H1 (cell line): ENCODE measurements around the gene TEDC1.

Source experiments
- CHD1 ChIP-seq: IDR thresholded peaks from 2 replicates; pipeline ENCODE4 v1.6.1; 2012; ENCODE audit warnings: low read depth, low read length, improper control_type of control experiment
- CTCF ChIP-seq, 3 experiments: IDR thresholded peaks; 1 replicate in 2 of 3; 2 replicates in 1 of 3; pipeline versions ENCODE4 v1.5.1 to v1.6.1; 2011; ENCODE audit warnings: low read length in 3 of 3, mild to moderate bottlenecking in 3 of 3, inconsistent platforms in 2 of 3, low read depth in 1 of 3, moderate library complexity in 1 of 3; ENCODE audit not compliant: insufficient read depth in 1 of 3; ENCODE audit errors: control extremely low read depth in 1 of 3
- E2F6 ChIP-seq: IDR thresholded peaks from 2 replicates; pipeline ENCODE4 v1.6.1; 2012; ENCODE audit warnings: inconsistent platforms
- EP300 ChIP-seq, 2 experiments: IDR thresholded peaks; 1 replicate in 1 of 2; 2 replicates in 1 of 2; pipeline ENCODE4 v1.6.1; 2011 to 2012; ENCODE audit warnings: low read depth in 2 of 2, low read length in 2 of 2, mild to moderate bottlenecking in 2 of 2, borderline replicate concordance in 1 of 2, inconsistent platforms in 1 of 2, moderate library complexity in 1 of 2
- JUN ChIP-seq: IDR thresholded peaks from 2 replicates; pipeline ENCODE4 v1.6.1; 2011; ENCODE audit warnings: low read depth, mild to moderate bottlenecking, improper control_type of control experiment, low read length
- POLR2AphosphoS5 ChIP-seq: IDR thresholded peaks from 2 replicates; pipeline ENCODE4 v1.6.1; 2011; ENCODE audit warnings: low read depth, low read length
- RNF2 ChIP-seq: fragments of 200-900, 300-1000 bp; sonication (generic); IDR thresholded peaks from 2 replicates; pipeline ENCODE4 v1.7.1; 2016; ENCODE audit warnings: borderline replicate concordance, low read depth, mild to moderate bottlenecking, antibody characterized with exemption, low read length; ENCODE audit not compliant: poor library complexity, severe bottlenecking; ENCODE audit errors: missing control alignments
- ZNF274 ChIP-seq: IDR thresholded peaks from 2 replicates; pipeline ENCODE4 v1.7.0; 2012; ENCODE audit warnings: low read length, borderline replicate concordance; ENCODE audit errors: extremely low read depth

GRCh38 chr14:105501504-105502291 lies 10.7 kb downstream of the TEDC1 start:
- TF ChIP-seq CTCF (IDR thresholded peaks at IDR 0.05; ENCODE audit: control extremely low read depth in 1 of 3, insufficient read depth in 1 of 3, low read depth in 1 of 3, low read length in 3 of 3) (no peak), ZNF274 (no peak), RNF2 (no peak), CHD1 (no peak), JUN (no peak), EP300 (IDR thresholded peaks at IDR 0.05; ENCODE audit: borderline replicate concordance in 1 of 2, low read depth in 2 of 2, low read length in 2 of 2) (no peak), E2F6 (no peak), POLR2AphosphoS5 (no peak)
